ES-I3 (cell line): ENCODE results near the gene FAM98B.
"Not testable (repeated sequence)": the region's sequence is repeated elsewhere in the genome, so short reads cannot be mapped to it uniquely, and the experiment has no call there.

ENCODE experiments used
- H3K36me3 ChIP-seq: 2 replicates; pipeline ENCODE4 v1.6.1; 2013; ENCODE audit warnings: mild to moderate bottlenecking, low read length, control low read depth, moderate library complexity; ENCODE audit not compliant: insufficient read depth
- H3K4me1 ChIP-seq: 2 replicates; pipeline ENCODE4 v1.6.1; 2013; ENCODE audit warnings: mild to moderate bottlenecking, control low read depth, low read length; ENCODE audit not compliant: insufficient read depth
- H3K9ac ChIP-seq: 2 replicates; pipeline ENCODE4 v1.6.1; 2013; ENCODE audit warnings: low read depth, mild to moderate bottlenecking, low read length, moderate library complexity
- H3K9me3 ChIP-seq: 2 replicates; pipeline ENCODE4 v1.6.1; 2013; ENCODE audit warnings: mild to moderate bottlenecking, low read length, moderate library complexity; ENCODE audit not compliant: control insufficient read depth, insufficient read depth

Gene FAM98B

DNA sequence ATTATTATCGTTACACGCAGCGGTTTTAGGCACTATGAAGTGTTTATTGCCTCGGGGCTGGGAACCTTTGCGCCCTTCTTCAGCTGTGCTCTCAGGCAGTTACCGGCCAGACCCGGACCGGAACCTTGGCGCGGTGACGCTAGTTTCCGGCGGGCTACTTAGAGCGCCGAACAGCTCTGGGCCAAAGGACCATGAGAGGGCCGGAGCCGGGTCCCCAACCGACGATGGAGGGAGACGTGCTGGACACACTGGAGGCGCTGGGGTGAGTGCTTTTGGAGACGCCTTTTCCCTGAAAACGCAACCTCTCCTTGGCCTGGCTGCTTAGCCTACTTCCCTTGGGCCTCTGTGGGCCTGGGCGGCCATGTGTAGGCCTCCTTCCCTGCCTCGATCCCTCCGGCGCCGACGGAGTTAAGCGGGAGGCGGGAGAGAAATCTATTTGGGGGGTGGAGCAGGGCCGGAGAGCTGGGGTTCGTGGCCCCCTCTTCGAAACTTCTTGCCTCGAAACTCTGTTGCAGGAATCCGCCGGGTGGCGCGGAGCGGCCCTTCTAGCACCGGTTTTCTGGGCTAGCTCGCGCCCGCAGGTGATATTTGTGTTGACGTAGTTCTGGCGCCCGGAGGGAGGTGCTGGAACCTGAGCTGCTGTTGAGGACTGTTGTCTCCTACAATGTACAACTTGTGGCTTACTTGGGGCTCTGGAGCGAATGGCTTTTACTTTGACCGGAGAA, at the start of gene FAM98B:
Gene FAM98B, plus strand, starts transcription at position 157 of the 725 bp plus-strand sequence. Its CDS starts 35 bp downstream, at position 192.
- no peaks in the 10 kb centered on the region for H3K36me3 ChIP-seq
- H3K4me1 ChIP-seq: no peaks in the 10 kb centered on the region; the same call in 1 of the 2 replicates
- peak within 1 kb of the TSS; percentile 93 for H3K9ac ChIP-seq
- H3K9me3 ChIP-seq: no peaks in the 10 kb centered on the region

DNA sequence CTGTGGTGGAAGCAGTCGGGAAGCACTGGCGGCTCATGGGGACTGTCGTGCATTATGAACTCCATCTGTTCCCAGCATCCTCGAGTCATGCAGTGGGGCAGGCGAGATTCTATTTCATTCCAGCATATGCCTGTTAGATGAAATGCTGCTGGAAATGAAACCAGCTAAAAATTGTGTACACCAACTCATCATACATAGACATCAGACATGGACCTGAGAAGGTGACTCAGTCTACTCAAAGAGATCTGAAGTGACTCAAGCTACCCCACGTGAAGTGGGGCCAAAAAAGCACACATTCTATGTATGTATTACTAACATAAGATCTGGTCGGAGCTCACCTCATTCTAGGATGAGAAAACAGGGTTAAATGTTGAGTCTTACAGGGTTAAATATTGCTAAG, 47.5 kb upstream of the FAM98B start:
- H3K9ac ChIP-seq: no peak overlapping the region
- H3K9me3 ChIP-seq: no peaks in the 10 kb centered on the region
- H3K4me1 ChIP-seq: no peaks in the 10 kb centered on the region
- no peaks in the 10 kb centered on the region for H3K36me3 ChIP-seq

DNA sequence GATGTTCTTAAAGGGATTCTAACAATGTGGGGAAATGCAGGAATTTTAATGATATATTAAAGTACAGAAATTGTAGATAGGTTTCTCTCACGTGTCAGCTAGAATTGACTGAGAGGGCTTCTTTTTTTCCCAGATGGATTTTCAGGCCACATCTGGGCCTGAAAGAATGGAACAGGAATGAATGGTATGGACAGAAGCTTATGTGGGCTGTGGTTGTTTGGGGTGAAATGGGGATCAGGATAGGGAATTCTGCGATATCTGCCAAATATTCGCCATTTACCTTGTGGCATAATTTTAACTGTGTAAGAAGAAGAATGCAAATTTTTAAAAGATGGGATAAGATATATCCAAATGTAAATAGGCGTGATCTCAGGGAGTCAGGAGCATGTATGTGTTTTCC, 45.4 kb upstream of the FAM98B start:
- H3K4me1 ChIP-seq: no peaks in the 10 kb centered on the region
- no peaks in the 10 kb centered on the region for H3K9me3 ChIP-seq
- no peak overlapping the region for H3K9ac ChIP-seq
- H3K36me3 ChIP-seq: no peaks in the 10 kb centered on the region

DNA sequence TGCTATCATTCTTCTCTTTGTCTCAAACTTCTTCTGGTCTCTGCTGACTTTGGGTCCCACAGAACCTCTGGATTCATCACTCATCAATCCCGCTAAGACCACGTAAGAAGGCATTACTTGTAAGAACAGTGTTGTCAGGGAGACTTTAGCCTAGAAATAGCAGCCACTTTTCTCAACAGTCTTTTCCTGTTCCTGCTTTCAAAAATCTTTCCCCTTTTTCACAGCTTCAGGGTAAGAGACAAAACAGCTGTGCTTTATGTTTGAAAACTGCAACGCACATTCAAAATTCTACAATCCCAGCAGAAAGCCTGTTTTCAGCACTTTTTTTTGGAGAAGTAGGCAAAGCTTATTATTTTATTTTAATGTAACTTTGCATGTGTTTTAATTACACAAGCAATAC, 42.0 kb upstream of the FAM98B start:
- Histone ChIP-seq H3K36me3 (no peaks in the 10 kb centered on the region), H3K4me1 (no peaks in the 10 kb centered on the region), H3K9me3 (no peaks in the 10 kb centered on the region), H3K9ac (no peak overlapping the region)

DNA sequence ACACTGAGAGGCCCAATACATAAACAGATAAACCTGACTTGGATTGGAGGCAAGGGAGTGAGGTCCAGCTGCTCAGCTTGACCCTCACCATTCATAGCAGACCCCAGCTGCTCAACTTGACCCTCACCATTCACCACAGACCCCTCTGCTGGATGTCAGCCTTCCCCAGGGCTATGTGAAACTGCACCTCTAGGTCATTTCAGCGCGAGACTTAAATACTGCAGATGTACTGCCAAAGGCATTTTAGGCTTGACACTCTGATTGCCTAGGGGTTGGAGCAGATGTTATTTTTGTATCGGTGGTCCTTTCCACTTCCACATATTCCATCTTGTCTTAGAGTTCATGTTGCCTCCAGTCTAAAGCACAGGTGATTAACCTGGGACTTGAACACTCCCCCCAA, 41.5 kb upstream of the FAM98B start:
- H3K36me3 ChIP-seq: no peaks in the 10 kb centered on the region
- no peaks in the 10 kb centered on the region for H3K4me1 ChIP-seq
- no peak overlapping the region for H3K9ac ChIP-seq
- no peaks in the 10 kb centered on the region for H3K9me3 ChIP-seq

DNA sequence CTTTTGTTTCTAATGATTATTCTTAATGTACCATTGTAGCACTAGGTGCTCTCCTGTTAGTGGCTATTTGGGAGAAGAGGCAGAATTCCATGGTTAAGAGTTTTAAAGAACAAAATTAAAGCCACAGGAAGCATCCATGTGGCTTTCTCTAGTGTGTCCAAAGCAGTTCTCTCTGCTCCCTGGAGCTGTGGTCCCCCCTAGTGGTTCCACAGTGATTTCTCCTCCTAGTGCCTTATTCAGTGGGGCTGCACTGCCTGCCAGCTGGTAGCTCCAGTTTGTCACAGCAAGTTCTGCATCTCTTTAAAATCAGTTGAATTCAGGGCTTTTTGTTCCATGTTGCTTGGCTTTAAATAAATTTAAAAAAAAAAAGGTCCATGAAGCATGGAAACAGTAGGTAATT, 39.6 kb upstream of the FAM98B start:
- Histone ChIP-seq H3K4me1 (no peaks in the 10 kb centered on the region), H3K36me3 (no peaks in the 10 kb centered on the region), H3K9me3 (no peaks in the 10 kb centered on the region), H3K9ac (no peak overlapping the region)

DNA sequence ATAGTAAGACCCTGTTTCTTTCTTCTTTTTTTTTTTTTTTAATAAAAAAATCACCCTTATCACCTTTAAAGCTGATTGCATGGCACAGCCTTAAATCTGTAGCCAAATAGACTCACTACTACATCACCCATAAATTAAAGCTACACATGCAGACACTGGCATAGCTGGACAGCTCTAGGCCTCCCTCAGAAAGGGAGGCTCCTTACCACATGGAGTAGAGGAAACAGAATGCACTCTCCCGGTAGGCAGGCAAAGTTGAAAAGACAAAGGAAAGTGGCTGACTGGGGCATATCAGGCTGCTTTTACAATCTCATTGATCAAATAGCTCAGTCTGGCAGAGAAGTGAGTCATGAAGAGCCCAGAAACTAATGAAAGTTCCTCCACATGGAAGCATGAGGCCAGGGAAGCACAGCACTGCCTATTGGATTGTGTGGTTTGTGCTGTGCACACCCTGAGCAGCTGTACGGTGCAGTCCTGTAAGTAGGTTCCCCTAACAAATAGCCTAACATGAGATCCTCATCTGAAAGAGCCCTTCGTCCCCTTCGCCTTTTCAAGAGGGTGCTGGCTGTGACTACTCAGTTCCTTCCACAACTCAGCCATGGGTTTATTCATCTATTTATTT, 32.7 kb upstream of the FAM98B start:
- Histone ChIP-seq H3K4me1 (no peaks in the 10 kb centered on the region), H3K9ac (no peak overlapping the region), H3K9me3 (no peaks in the 10 kb centered on the region), H3K36me3 (no peaks in the 10 kb centered on the region)

DNA sequence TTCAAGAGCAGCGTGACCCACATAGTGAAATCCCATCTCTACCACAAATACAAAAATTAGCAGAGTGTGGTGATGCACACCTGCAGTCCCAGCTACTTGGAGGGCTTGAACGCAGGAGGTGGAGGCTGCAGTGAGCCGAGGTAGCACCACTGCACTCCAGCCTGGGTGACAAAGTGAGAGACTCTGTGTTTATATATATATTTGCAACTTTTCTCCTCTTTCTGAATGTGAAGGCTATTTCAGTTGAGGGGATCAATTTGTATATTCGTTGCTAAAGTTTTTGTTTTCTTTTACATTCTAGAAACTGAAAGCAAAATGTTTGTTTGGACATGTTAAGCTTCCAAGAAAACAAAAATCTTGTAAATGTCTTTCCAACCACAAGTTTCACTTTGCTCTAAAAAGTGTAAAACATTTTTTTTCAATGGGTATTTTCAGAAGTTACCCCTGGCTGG, 29.8 kb upstream of the FAM98B start:
- Histone ChIP-seq H3K9me3 (no peaks in the 10 kb centered on the region), H3K36me3 (no peaks in the 10 kb centered on the region), H3K9ac (no peak overlapping the region), H3K4me1 (no peaks in the 10 kb centered on the region)

DNA sequence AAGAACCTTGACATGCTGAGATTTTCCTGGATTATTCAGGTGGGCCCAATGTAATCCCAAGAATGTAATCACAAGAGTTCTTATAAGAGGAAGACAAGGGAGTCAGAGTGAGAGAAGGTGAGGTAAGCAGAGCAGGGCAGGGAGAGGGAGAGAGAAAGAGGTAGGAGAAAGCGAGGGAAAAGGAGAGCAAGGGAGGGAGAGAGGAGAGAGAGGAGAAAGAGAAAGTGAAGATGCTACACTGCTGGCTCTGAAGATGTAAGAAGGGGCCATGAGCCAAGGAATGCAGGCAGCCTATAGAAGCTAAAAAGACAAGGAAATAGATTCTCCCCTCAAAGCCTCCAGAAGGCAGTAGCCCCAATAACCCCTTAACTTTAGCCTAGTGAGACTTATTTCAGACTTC, 28.7 kb upstream of the FAM98B start:
- Histone ChIP-seq H3K9me3 (no peaks in the 10 kb centered on the region), H3K4me1 (no peaks in the 10 kb centered on the region), H3K36me3 (no peaks in the 10 kb centered on the region), H3K9ac (no peak overlapping the region)

DNA sequence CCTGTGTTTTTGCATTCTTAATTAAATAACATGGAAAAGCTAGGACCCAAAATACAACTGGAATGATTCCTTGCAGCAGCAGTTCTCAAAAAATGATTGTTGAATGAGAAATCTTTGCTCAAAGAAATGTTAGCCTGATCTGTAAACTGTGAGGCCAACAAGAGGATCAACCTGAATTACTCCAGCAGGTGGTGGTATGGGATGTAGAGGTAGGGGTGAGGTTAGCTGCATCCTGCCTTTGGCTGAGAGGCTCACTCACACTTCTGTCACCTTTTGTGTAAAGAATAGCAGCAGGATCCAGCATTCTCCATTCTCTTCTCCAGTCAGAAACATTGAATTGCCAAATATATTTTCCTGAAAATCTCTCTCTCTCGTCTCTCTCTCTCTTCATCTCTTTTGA, 26.5 kb upstream of the FAM98B start:
- Histone ChIP-seq H3K9ac (no peak overlapping the region), H3K4me1 (no peaks in the 10 kb centered on the region), H3K9me3 (no peaks in the 10 kb centered on the region), H3K36me3 (no peaks in the 10 kb centered on the region)

DNA sequence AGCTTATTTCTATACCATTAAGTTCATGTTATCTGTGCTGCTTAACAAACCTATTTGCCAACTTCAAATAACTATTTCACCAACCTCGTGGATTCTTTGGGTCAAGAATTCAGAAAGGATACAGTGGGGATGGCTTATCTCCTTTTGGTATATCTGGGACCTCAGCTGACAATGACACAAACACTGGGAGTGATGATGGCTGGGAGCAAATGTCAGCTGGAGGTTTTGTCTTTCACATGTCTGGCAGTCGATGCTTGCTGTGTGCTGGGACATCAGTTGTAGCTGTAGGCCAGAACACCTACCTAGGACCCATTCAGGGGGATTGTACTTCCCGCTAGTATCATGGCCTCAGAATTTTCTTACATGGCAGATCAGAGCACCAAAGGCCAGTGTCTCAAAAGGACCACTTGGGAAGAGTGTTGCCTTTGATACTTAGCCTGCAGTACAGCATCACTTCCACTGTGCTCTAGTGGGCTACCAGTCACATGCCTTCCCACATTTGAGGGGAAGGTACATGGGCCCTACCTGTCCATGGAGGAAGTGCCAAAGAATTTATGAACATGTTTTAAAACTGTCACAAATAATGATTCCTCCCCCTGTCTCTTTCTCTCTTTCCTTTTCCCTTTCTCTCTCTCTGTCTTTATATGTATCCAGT, 23.7 kb upstream of the FAM98B start:
- Histone ChIP-seq H3K9me3 (no peaks in the 10 kb centered on the region), H3K36me3 (no peaks in the 10 kb centered on the region), H3K9ac (no peak overlapping the region), H3K4me1 (no peaks in the 10 kb centered on the region)

DNA sequence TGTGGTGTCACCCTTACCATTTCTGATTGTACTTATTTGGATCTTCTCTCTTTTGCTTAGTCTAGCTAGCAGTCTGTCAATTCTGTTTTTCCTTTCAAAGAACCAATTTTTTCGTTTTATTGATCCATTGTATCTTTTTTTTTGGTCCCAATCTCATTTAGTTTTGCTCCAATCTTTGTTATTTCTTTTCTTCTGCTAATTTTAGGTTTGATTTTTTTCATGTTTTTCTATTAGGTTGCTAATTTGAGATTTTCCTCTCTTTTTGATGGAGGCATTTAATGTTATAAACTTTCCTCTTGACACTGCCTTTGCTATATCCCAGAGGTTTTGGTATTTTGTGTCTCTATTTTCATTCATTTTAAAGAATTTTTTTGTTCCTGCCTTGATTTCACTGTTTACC, 16.9 kb upstream of the FAM98B start:
- H3K4me1 ChIP-seq: no peaks in the 10 kb centered on the region
- no peaks in the 10 kb centered on the region for H3K9me3 ChIP-seq

DNA sequence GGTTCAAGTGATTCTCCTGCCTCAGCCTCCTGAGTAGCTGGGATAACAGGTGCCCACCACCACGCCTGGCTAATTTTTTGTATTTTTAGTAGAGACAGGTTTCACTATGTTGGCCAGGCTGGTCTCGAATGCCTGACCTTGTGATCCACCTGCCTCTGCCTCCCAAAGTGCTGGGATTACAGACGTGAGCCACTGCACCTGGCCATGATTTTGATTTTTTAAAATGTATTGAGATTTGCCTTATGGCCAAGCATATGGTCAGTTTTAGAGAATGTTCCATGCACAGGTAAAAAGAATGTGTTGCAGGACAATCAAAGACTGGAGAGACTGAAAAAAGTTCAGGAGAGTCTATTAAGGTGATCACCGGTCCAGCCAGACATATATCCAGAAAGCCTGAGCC, 16.3 kb upstream of the FAM98B start:
- H3K4me1 ChIP-seq, H3K9ac ChIP-seq, H3K9me3 ChIP-seq, H3K36me3 ChIP-seq: not testable (repeated sequence)

More for the DNA sequence above, 16.9 kb upstream of the FAM98B start:
- H3K36me3 ChIP-seq: no peaks in the 10 kb centered on the region
- no peak overlapping the region for H3K9ac ChIP-seq

DNA sequence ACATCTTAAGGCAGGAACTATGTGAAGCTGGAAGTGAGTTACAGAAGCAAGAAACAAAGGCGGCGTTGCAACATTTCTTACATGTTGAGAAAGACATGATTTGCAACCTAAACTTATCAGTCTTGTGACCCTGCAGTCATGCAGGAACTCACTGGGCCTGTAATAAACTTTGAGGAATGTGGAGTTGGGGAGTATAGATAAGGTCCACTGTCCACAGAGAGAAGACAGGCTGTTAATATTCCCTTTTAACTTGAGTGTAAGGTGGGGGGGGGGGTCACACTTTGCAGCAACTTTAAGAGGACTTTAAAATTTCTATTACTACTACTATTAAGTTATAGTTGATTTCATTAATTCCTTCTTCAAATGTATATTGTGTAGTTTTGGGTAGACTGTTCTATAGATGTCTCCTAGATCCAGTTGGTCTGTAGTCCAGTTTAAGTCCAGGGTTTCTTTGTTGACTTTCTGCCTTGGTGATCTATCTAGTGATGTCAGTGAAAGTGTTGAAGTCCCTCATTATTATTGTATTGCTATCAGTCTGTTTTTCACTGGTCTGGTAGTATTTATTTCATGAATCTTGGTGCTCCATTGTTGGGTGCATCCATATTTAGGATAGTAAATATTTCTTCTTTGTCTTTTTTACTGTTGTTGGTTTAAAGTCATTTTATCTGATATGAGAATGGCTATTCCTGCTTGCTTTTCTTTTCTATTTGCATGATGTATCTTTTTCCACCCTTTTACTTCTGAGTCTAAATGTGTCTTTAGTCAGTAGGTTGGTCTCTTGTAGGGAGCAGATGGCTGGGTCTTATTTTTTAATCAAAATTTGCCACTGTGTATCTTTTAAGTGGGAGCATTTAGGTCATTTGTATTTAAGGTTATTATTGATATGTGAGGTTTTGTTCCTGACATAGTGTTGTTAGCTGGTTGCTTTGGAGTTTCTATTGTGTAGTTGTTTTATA, 15.6 kb upstream of the FAM98B start:
- H3K9me3 ChIP-seq: no peaks in the 10 kb centered on the region
- H3K36me3 ChIP-seq: no peaks in the 10 kb centered on the region
- H3K4me1 ChIP-seq: no peaks in the 10 kb centered on the region
- no peak overlapping the region for H3K9ac ChIP-seq
